ENCODE measurements around the gene ZNF175. TPM values are rescaled to one million over a fixed set of nuclear protein-coding genes. Genes with fewer than 3 reads are reported as not detected.

ZNF175 gene
- total and polyA plus RNA-seq, 9 of the 15 experiments (the other 6 are each of a cell fraction or from before 2014, with no cell fraction given) = 3.7 to 37.9 (median 14.0) TPM

GRCh38 chr19:51564791-51565190 is 6.3 kb upstream of the ZNF175 start (continued):
- TF ChIP-seq GATA2 (CRISPR knock-in tag; IDR thresholded peaks at IDR 0.05) (peak; percentile 39; the same call in 1 of the 2 replicates), YY1 (IDR thresholded peaks at IDR 0.05; ENCODE audit: borderline replicate concordance in 1 of 3, control insufficient read depth in 1 of 3, extremely low read depth in 1 of 3, insufficient read depth in 3 of 3, insufficient read length in 1 of 3, insufficient replicate concordance in 2 of 3, low read depth in 1 of 3, low read length in 2 of 3) (peak in 1 of 3 experiments; percentile 21), CTCF (IDR thresholded peaks at IDR 0.05 in 2 of 3, conservative IDR thresholded peaks at IDR 0.05 in 1 of 3; ENCODE audit: insufficient read depth in 2 of 3, low read depth in 1 of 3, low read length in 3 of 3) (peak; percentile 61 to 63 (median 63)), IRF1 (CRISPR knock-in tag; IDR thresholded peaks at IDR 0.05; ENCODE audit: borderline replicate concordance) (no peak), THAP7 (CRISPR knock-in tag; IDR thresholded peaks at IDR 0.05) (no peak), ZBTB33 (CRISPR knock-in tag; IDR thresholded peaks at IDR 0.05) (peak; percentile 80), ZBTB1 (CRISPR knock-in tag; IDR thresholded peaks at IDR 0.05; ENCODE audit: borderline replicate concordance, low read depth) (no peak), REST (IDR thresholded peaks at IDR 0.05; ENCODE audit: borderline replicate concordance) (peak; percentile 31; the same call in 1 of the 2 replicates), REST (CRISPR knock-in tag; IDR thresholded peaks at IDR 0.05; ENCODE audit: low read depth) (no peak), SMC3 (conservative IDR thresholded peaks at IDR 0.05; ENCODE audit: insufficient read depth, low read depth, low read length) (0 out of 2 replicates have a peak, but pooled peaks have one; percentile 7), ATF7 (IDR thresholded peaks at IDR 0.05) (no peak), MAZ (CRISPR knock-in tag; conservative IDR thresholded peaks at IDR 0.05 in 1 of 2, IDR thresholded peaks at IDR 0.05 in 1 of 2) (peak in 1 of 2 experiments; percentile 34; a peak in 1 of 4 replicates), ZSCAN29 (IDR thresholded peaks at IDR 0.05) (no peak)

All from K562 (cell line).